ENCODE data around the gene SPATA3.
"Not testable (repeated sequence)": the region's sequence is repeated elsewhere in the genome, so short reads cannot be mapped to it uniquely, and the experiment has no call there.

SPATA3 gene

DNA sequence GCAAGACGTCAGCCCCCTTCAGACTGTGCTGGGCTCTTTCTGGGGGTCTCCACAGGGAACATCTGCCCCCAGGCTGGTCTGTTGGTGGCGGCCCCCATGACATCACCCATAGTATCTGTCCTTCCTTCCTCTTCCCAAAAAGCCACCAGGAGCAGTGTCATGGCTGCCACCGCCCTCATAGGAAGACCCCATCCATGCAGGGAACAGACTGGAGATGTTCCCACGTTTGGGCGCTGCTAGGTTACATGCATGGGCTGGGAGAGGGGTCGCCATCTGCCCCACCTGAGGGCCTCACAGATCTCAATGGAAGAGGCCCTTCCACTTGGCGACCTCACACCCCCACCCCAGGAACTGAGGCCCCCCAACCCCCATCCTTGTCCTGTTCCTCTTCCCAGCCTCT lies 5.1 kb downstream of the SPATA3 start:
- H3K27ac ChIP-seq: no peak overlapping the region
- ChIA-PET POLR2A (ENCODE audit: low non-redundant PET) (no interaction called here), CTCF (interaction anchor here (0.6 kb wide), 1 partner anchor 49 kb away, joined by 8 read pairs; no protein-coding TSS in a partner anchor)
- no peak for DNase-seq (ENCODE audit: low spot score)
- no peak for TF ChIP-seq CTCF (conservative IDR thresholded peaks at IDR 0.05; ENCODE audit: low read depth)

DNA sequence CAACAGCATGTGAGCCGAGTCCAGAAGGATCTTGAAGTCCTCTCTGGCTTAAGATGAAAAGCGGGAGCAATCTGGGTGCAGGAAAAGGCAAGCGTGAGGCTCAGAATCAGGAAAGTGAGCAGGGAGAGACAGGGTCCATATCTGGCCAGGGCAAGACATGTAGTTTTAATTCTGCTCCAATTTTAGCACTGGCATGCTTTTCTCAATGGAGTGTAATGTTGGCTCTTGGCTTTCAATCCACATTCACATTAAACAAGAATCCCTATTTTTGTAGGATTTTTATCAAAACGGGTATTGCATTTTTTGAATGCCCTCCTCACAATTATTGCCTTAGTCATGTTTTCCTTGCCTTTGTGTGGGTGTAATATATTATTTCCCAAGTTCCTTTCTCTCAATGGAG lies 6.0 kb downstream of the SPATA3 start:
- H3K27ac ChIP-seq: no peak overlapping the region
- CTCF ChIA-PET: no interaction called here
- TF ChIP-seq CTCF (conservative IDR thresholded peaks at IDR 0.05; ENCODE audit: low read depth): no peak
- no peak for DNase-seq (ENCODE audit: low spot score)
- POLR2A ChIA-PET (ENCODE audit: low non-redundant PET): no interaction called here

DNA sequence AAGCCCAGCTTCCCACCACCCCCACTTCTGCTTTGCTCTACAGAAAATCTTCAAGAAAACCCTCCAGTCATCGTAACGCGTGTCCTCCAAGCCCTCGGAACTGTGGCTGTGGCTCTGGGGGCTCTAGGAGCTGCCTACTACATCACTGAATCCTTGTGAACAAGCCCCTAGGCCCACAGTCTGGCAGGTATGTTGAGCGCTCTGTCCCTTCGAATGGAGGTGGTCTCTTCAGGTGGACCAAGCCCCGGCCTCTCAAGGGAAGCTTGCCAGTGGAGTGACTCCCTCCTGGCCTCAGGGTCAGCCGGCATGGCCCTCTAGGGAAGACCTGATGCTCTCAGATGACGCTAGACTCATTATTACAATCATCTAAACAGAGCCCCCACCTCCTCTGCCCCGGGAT lies 6.7 kb downstream of the SPATA3 start:
- ChIA-PET POLR2A (ENCODE audit: low non-redundant PET) (no interaction called here), CTCF (no interaction called here)
- TF ChIP-seq CTCF (conservative IDR thresholded peaks at IDR 0.05; ENCODE audit: low read depth): no peak
- H3K27ac ChIP-seq: no peak overlapping the region
- DNase-seq (ENCODE audit: low spot score): no peak

GRCh38 chr2:231003186-231003585 lies 7.3 kb downstream of the SPATA3 start:
- no peak overlapping the region for H3K27ac ChIP-seq
- POLR2A ChIA-PET (ENCODE audit: low non-redundant PET): no interaction called here
- TF ChIP-seq CTCF (conservative IDR thresholded peaks at IDR 0.05; ENCODE audit: low read depth): no peak
- no peak for DNase-seq (ENCODE audit: low spot score)
- CTCF ChIA-PET: no interaction called here

- CTCF ChIA-PET; DNase-seq (ENCODE audit: low spot score); H3K27ac ChIP-seq; POLR2A ChIA-PET (ENCODE audit: low non-redundant PET): not testable (repeated sequence)
These were observed 9.0 kb downstream of the SPATA3 start for GRCh38 chr2:231004930-231005329.

- no peak for DNase-seq (ENCODE audit: low spot score)
- ChIA-PET CTCF (interaction anchor here (2.1 kb wide), 1 partner anchor 20 kb away, joined by 5 read pairs; no protein-coding TSS in a partner anchor), POLR2A (ENCODE audit: low non-redundant PET) (no interaction called here)
- H3K27ac ChIP-seq: no peak overlapping the region
- TF ChIP-seq CTCF (conservative IDR thresholded peaks at IDR 0.05; ENCODE audit: low read depth): no peak
These were observed 11.6 kb downstream of the SPATA3 start for GRCh38 chr2:231007286-231008098.

- H3K27ac ChIP-seq: no peak overlapping the region
- CTCF ChIA-PET: interaction anchor here (0.6 to 2.1 kb wide), 2 partner anchors 16 to 20 kb away, joined by 3 to 5 read pairs; no protein-coding TSS in a partner anchor
- no peak for TF ChIP-seq CTCF (conservative IDR thresholded peaks at IDR 0.05; ENCODE audit: low read depth)
- POLR2A ChIA-PET (ENCODE audit: low non-redundant PET): no interaction called here
- DNase-seq (ENCODE audit: low spot score): no peak
These were observed 12.2 kb downstream of the SPATA3 start for GRCh38 chr2:231008131-231008530.

Measured in RWPE1 (cell line).